ENCODE results near the gene TBC1D16. TPM values are rescaled to one million over a fixed set of nuclear protein-coding genes. Genes with fewer than 3 reads are reported as not detected.

TBC1D16 gene
- total and polyA plus RNA-seq, 2 donors from 2014 or later: 9.1 to 68.0 TPM

- H3K9ac ChIP-seq (ENCODE audit: low read length in 3 of 3): no peak overlapping the region
- peaks cover 3 to 33% (median 32%) of the 10 kb centered on the region in 3 donors for H3K4me1 ChIP-seq (ENCODE audit: control insufficient read depth in 2 of 3, insufficient read depth in 2 of 3, low read depth in 1 of 3, low read length in 3 of 3)
- TF ChIP-seq, protein P1, sequence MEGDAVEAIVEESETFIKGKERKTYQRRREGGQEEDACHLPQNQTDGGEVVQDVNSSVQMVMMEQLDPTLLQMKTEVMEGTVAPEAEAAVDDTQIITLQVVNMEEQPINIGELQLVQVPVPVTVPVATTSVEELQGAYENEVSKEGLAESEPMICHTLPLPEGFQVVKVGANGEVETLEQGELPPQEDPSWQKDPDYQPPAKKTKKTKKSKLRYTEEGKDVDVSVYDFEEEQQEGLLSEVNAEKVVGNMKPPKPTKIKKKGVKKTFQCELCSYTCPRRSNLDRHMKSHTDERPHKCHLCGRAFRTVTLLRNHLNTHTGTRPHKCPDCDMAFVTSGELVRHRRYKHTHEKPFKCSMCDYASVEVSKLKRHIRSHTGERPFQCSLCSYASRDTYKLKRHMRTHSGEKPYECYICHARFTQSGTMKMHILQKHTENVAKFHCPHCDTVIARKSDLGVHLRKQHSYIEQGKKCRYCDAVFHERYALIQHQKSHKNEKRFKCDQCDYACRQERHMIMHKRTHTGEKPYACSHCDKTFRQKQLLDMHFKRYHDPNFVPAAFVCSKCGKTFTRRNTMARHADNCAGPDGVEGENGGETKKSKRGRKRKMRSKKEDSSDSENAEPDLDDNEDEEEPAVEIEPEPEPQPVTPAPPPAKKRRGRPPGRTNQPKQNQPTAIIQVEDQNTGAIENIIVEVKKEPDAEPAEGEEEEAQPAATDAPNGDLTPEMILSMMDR (IDR thresholded peaks at IDR 0.05; ENCODE audit: borderline replicate concordance, extremely low read depth, insufficient read depth): no peak
- DNase-seq (no peak), FAIRE-seq (no peak)
- peak overlapping the region; percentile 50 to 65 for H3K27ac ChIP-seq (ENCODE audit: low read depth in 2 of 2, low read length in 2 of 2)
- intact Hi-C loops (cut with DNase I): no loop called here
- H3K36me3 ChIP-seq (ENCODE audit: control insufficient read depth in 2 of 3, insufficient read depth in 3 of 3, low read length in 3 of 3): no peaks in the 10 kb centered on the region
- H3K9me3 ChIP-seq (ENCODE audit: control insufficient read depth in 2 of 3, insufficient read depth in 1 of 3, low read length in 3 of 3): no peaks in the 10 kb centered on the region
- H3K4me3 ChIP-seq (ENCODE audit: low read length in 3 of 3): peak overlapping the region in 1 of 3 donors; percentile 24
- H3K27me3 ChIP-seq (ENCODE audit: control insufficient read depth, insufficient read depth, low read length): no peaks in the 10 kb centered on the region
These were observed 47.8 kb downstream of the TBC1D16 start for GRCh38 chr17:79987935-79988184.

DNA sequence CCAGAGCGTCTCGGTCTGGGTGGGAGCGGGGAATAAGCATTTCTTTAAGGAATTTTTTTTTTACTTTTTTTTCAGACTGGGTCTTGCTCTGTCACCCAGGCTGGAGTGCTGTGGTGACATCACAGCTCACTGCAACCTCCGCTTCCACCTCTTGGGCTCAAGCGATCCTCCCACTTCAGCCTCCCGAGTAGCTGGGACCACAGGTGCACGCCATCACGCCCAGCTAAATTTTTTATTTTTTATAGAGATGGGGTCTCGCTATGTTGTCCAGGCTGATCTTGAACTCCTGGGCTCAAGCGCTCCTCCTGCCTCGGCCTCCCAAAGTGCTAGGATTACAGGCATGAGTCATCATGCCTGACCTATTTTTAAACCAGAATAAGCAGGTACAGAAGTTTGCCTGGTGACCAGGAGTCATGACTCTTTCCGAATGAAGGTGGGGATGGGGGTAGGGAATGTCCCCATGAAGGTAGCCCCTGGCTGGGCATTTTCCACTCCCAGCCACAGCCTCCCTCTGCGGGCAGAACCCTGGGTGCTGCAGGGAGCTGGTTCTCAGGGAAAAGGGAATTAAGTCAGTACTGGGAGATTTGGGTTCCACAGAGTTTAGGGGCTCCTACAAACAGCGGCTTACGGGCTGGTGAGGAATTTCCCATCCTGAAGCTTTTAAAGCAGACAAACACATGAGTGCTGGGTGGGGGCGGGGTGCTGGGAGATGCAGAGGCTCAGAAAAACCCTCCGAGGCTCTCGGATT lies 48.3 kb downstream of the TBC1D16 start:
- TF ChIP-seq, protein P1 (IDR thresholded peaks at IDR 0.05; ENCODE audit: borderline replicate concordance, extremely low read depth, insufficient read depth): no peak
- Histone ChIP-seq H3K27ac (ENCODE audit: low read depth in 2 of 2, low read length in 2 of 2) (peak overlapping the region; percentile 27 to 50), H3K4me1 (ENCODE audit: control insufficient read depth in 2 of 3, insufficient read depth in 2 of 3, low read depth in 1 of 3, low read length in 3 of 3) (peaks cover 3 to 28% (median 27%) of the 10 kb centered on the region in 3 donors), H3K36me3 (ENCODE audit: control insufficient read depth in 2 of 3, insufficient read depth in 3 of 3, low read length in 3 of 3) (no peaks in the 10 kb centered on the region), H3K9me3 (ENCODE audit: control insufficient read depth in 2 of 3, insufficient read depth in 1 of 3, low read length in 3 of 3) (no peaks in the 10 kb centered on the region), H3K27me3 (ENCODE audit: control insufficient read depth, insufficient read depth, low read length) (no peaks in the 10 kb centered on the region), H3K4me3 (ENCODE audit: low read length in 3 of 3) (peak overlapping the region in 1 of 3 donors; percentile 24), H3K9ac (ENCODE audit: low read length in 3 of 3) (no peak overlapping the region)
- FAIRE-seq (no peak), DNase-seq (peak in 2 of 5 donors; percentile 35 to 53)
- intact Hi-C loops (cut with DNase I): no loop called here

DNA sequence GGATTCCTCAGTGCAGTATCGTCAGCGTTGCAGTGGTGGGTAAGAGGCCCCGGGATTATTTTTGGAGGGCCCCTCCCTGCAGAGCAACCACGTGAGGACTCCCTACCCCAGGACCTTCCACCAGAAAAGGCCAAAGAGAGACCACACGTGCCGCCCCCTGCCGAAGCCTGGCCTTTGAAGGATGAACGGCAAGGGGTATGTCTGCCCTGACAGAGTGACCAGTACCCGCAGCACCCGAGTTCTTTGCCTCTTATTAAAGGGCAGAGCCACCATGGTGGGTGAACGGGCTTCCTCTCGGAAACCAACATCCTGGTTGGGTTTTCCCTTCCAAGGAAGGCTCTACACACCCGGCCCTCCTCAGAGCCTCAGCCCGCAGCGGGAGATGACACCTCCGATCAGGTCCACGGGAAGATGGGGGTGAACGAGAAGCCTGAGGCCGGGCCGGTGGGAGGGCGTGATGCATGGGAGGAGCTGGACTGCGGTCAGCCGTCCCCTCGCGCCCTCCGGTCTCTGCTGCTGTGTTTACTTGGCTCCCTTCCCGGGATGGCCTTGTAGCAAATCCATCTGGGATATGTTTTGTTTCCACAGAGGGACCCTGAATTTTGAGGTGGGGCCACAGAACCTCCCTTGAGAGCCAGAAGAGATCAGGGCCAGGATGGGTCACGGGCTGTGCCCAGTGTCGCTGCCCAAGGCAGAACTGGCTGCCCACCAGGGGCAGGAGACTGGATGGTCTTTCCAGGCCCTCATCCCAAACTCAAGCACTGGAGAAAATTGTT lies 49.1 kb downstream of the TBC1D16 start:
- DNase-seq (peak in 4 of 5 donors; percentile 42 to 87 (median 78)), FAIRE-seq (no peak)
- intact Hi-C loops (cut with DNase I): no loop called here
- Histone ChIP-seq H3K4me3 (ENCODE audit: low read length in 3 of 3) (no peak overlapping the region), H3K36me3 (ENCODE audit: control insufficient read depth in 2 of 3, insufficient read depth in 3 of 3, low read length in 3 of 3) (no peaks in the 10 kb centered on the region), H3K27me3 (ENCODE audit: control insufficient read depth, insufficient read depth, low read length) (no peaks in the 10 kb centered on the region), H3K27ac (ENCODE audit: low read depth in 2 of 2, low read length in 2 of 2) (no peak overlapping the region), H3K4me1 (ENCODE audit: control insufficient read depth in 2 of 3, insufficient read depth in 2 of 3, low read depth in 1 of 3, low read length in 3 of 3) (peaks cover 3 to 26% (median 23%) of the 10 kb centered on the region in 3 donors), H3K9me3 (ENCODE audit: control insufficient read depth in 2 of 3, insufficient read depth in 1 of 3, low read length in 3 of 3) (no peaks in the 10 kb centered on the region), H3K9ac (ENCODE audit: low read length in 3 of 3) (no peak overlapping the region)
- TF ChIP-seq, protein P1 (IDR thresholded peaks at IDR 0.05; ENCODE audit: borderline replicate concordance, extremely low read depth, insufficient read depth): no peak
